Tibial artery (tissue), 4 donors: ENCODE data around the gene ZNF256.
"Not testable (repeated sequence)": the region's sequence is repeated elsewhere in the genome, so short reads cannot be mapped to it uniquely, and the experiment has no call there.

ENCODE experiments used
- DNase-seq, 2 donors: peaks; one replicate each; pipeline ENCODE4 v3.0.0-alpha.2; 2019
- H3K27ac ChIP-seq, 2 donors: fragments of 200-600 bp; sonication (generic) in 1 of 2; 1 replicate in 1 of 2; 2 replicates in 1 of 2; pipeline ENCODE4 v1.5.1; 2018 to 2019; ENCODE audit warnings: mild to moderate bottlenecking in 1 of 2
- H3K27me3 ChIP-seq, 2 donors: fragments of 200-600 bp; sonication (generic) in 1 of 2; one replicate each; pipeline versions ENCODE4 v1.5.1 to v1.6.0; 2016 to 2019
- H3K36me3 ChIP-seq, 3 donors: fragments of 200-600 bp; sonication (generic) in 2 of 3; one replicate each; pipeline ENCODE4 v1.5.1; 2016 to 2019; ENCODE audit warnings: mild to moderate bottlenecking in 2 of 3
- H3K4me1 ChIP-seq, 4 donors: fragments of 200-600 bp; sonication (generic) in 2 of 4; 1 replicate in 3 of 4; 2 replicates in 1 of 4; pipeline ENCODE4 v1.5.1; 2016 to 2019
- H3K4me3 ChIP-seq, 2 donors: fragments of 200-600 bp; sonication (generic) in 1 of 2; 1 replicate in 1 of 2; 2 replicates in 1 of 2; pipeline ENCODE4 v1.5.1; 2018 to 2019; ENCODE audit warnings: mild to moderate bottlenecking in 2 of 2
- H3K9me3 ChIP-seq, 3 donors: fragments of 200-600 bp; sonication (generic) in 1 of 3; one replicate each; pipeline ENCODE4 v1.5.1; 2016 to 2019
- intact Hi-C: fragments of 100-400 bp; cut with DNase I; formaldehyde crosslinking; loops from one replicate; pipeline ENCODE4 v1.15.0; 2023; ENCODE audit warnings: low total_unique reads
- TF ChIP-seq, protein P1 (sequence below), 2 experiments: fragments of 200-600 bp in 1 of 2; fragments of 450-650 bp in 1 of 2; IDR thresholded peaks; one replicate each; pipeline ENCODE4 v1.5.1; 2017 to 2019; ENCODE audit warnings: antibody characterized with exemption in 2 of 2, mild to moderate bottlenecking in 1 of 2, moderate library complexity in 1 of 2

ZNF256 gene

DNA sequence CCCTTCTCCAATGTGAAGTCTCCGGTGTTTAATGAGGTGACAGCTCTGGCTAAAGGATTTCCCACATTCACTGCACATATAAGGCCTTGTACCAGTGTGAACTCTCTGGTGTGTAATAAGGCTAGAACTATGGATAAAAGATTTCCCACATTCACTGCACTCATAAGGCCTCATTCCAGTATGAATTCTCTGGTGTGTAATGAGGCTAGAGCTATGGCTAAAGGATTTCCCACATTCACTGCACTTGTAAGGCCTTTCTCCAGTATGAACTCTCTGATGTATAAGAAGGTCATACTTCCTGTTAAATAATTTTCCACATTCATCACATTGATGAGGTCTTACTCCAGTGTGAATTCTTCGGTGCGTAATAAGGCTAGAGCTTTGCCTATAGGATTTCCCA, 5.9 kb downstream of the ZNF256 start:
- DNase-seq: no peak
- Histone ChIP-seq H3K4me3 (no peak overlapping the region), H3K36me3 (peaks cover 83 to 90% (median 86%) of the 10 kb centered on the region in 3 donors), H3K9me3 (peaks cover 5 to 96% (median 84%) of the 10 kb centered on the region in 3 donors), H3K27me3 (no peaks in the 10 kb centered on the region), H3K4me1 (peaks cover 0 to 7% (median 1%) of the 10 kb centered on the region in 4 donors), H3K27ac (no peak overlapping the region)
- intact Hi-C loops: no loop called here
- TF ChIP-seq, protein P1, sequence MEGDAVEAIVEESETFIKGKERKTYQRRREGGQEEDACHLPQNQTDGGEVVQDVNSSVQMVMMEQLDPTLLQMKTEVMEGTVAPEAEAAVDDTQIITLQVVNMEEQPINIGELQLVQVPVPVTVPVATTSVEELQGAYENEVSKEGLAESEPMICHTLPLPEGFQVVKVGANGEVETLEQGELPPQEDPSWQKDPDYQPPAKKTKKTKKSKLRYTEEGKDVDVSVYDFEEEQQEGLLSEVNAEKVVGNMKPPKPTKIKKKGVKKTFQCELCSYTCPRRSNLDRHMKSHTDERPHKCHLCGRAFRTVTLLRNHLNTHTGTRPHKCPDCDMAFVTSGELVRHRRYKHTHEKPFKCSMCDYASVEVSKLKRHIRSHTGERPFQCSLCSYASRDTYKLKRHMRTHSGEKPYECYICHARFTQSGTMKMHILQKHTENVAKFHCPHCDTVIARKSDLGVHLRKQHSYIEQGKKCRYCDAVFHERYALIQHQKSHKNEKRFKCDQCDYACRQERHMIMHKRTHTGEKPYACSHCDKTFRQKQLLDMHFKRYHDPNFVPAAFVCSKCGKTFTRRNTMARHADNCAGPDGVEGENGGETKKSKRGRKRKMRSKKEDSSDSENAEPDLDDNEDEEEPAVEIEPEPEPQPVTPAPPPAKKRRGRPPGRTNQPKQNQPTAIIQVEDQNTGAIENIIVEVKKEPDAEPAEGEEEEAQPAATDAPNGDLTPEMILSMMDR (IDR thresholded peaks at IDR 0.05): no peak

DNA sequence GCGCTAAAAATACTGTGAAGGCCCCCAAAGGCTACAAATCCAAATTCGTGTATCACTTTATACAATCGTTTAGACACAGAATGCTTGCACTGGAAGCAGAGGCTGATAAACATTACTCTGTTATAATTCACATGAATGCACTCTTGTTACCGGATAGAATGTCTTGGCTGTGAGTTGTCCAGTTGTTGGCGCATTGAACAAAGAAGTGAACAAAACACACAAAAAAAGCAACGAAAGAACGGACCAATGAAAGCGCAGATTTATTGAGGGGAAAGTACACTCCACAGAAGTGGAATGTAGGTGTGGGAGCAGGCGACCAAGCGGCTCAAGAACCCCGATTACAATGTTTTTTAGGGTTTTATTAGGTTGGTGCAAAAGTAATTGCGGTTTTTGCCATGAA, 11.8 kb downstream of the ZNF256 start:
- intact Hi-C loops: no loop called here
- Histone ChIP-seq H3K4me3 (no peak overlapping the region), H3K9me3 (peaks cover 3 to 92% (median 77%) of the 10 kb centered on the region in 3 donors), H3K27ac (no peak overlapping the region), H3K36me3 (peaks cover 42 to 75% (median 54%) of the 10 kb centered on the region in 3 donors), H3K27me3 (no peaks in the 10 kb centered on the region), H3K4me1 (no peaks in the 10 kb centered on the region)
- DNase-seq: no peak
- TF ChIP-seq, protein P1 (IDR thresholded peaks at IDR 0.05): no peak

DNA sequence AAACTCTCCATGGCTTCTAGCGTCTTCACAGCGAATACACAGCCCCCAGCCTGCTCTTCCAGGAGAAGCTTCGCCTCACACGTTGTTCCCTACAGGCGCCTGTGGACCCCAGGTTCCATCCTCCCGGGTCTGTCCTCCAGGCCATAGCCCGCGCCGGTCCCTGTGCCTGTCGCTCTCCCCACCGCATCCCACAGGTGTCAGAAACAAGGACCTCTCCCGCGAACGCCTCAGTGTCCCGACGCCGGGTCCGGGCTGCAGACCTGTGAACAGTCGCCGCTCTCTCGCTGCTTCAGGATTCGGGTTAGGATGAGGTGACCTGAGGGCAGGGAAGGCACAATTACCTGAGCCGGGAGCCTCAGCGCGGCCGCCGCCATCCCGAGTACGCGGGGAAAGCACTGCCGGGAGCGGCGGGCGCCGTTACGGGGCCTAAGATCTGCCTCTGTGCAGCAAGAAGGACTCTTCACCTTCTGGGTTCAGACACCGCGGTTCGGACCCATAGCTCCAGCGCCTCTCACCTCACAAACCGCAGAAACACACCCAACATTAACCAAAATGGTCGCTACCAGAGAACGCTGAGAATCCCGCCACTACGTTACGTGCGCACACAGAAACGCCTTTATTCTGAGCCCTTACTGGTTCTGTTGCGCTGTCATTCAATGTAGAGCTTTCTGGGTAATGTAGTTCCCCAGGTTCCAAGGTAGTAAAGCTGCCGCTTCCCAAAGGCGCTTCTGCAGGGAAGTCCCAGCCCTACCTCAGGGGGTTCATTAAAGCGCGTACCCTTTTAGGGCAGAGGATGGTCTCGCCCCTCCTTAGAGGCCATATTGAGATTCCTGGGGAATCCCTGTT, 12.5 kb downstream of the ZNF256 start, which contains the start of gene ZNF418:
Gene ZNF418, minus strand, starts transcription at position 583 of the 846 bp plus-strand sequence. CDS start 1,580 bp downstream, outside the sequence.
- Histone ChIP-seq H3K4me1 (no peaks in the 10 kb centered on the region), H3K4me3 (peak within 1 kb of the TSS; percentile 56 to 61), H3K27me3 (no peaks in the 10 kb centered on the region), H3K9me3 (peaks cover 3 to 94% (median 82%) of the 10 kb centered on the region in 3 donors), H3K36me3 (peaks cover 36 to 77% (median 55%) of the 10 kb centered on the region in 3 donors), H3K27ac (peak within 1 kb of the TSS; percentile 50 to 57)
- intact Hi-C loops: no loop called here
- TF ChIP-seq, protein P1 (IDR thresholded peaks at IDR 0.05): no peak
- DNase-seq: peak in 1 of 2 donors; percentile 29

DNA sequence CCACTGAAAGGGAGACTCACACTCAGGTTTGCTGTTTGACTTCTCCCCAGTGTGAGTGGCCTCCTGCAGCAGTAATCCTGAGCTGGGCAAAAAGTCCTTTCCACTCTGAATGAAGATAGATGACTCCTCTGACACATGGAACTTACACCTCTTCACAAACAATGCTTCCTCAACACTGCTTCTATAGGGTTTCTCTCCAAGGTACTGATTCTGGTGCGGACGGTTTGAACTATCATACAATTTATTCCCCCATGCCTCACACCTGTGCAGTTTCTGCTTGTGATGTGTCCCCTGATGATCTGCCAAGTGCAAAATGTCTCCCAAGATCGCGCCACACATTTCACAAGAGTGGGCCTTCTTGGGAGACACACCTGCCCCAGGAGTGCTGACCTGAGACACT, 19.9 kb downstream of the ZNF256 start:
- TF ChIP-seq, protein P1 (IDR thresholded peaks at IDR 0.05): no peak
- no peak overlapping the region for H3K27ac ChIP-seq
- H3K4me3 ChIP-seq: no peak overlapping the region
- peaks cover 0 to 90% (median 81%) of the 10 kb centered on the region in 3 donors for H3K9me3 ChIP-seq
- no peaks in the 10 kb centered on the region for H3K27me3 ChIP-seq
- H3K4me1 ChIP-seq: no peaks in the 10 kb centered on the region
- DNase-seq: no peak
- H3K36me3 ChIP-seq: peaks cover 58 to 79% (median 63%) of the 10 kb centered on the region in 3 donors
- intact Hi-C loops: no loop called here

DNA sequence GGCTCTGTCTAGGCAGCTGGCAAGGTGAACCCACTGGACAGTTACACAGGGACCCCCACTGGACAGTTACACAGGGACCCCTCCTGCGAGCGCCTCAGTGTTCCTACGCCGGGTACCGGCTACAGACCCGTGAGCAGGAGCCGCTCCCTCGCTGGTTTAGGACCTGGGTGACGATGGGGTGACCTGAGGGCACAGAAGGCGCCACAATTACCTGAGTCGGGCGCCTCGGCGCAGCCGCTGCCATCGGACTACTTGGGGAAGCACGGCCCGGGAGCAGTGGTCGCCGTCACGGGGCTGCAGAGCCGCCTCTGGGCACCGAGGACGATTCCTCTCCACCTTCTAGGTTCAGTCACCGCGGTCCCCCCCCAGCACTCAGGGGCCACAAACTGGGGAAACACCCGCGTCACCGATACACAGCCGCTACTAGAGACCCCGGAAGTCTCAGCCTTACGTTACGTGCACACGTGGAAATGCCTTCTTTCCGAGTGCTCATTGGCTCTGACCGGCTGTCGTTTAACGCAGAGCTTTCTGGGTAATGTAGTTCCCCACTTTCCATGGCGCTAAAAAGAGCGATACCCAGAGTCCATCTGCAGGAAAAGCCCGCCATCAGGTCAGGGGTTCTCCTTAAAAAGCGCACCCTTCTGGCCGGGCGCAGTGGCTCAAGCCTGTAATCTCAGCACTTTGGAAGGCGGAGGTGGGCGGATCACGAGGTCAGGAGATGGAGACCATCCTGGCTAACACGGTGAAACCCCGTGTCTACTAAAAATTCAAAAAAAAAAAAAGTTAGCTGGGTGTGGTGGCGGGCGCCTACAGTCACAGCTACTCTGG, 31.1 kb downstream of the ZNF256 start, which contains the start of gene ZNF417:
Gene ZNF417, minus strand, starts transcription at position 425 of the 828 bp plus-strand sequence. Its CDS starts 181 bp downstream, at position 244.
- intact Hi-C loops, H3K27me3 ChIP-seq: not testable (repeated sequence)
- peaks cover 32 to 41% (median 40%) of the 10 kb centered on the region in 3 donors for H3K36me3 ChIP-seq
- H3K27ac ChIP-seq: peak within 1 kb of the TSS; percentile 78 to 80
- peaks cover 0 to 14% (median 10%) of the 10 kb centered on the region in 4 donors for H3K4me1 ChIP-seq
- peak within 1 kb of the TSS; percentile 80 to 88 for H3K4me3 ChIP-seq
- H3K9me3 ChIP-seq: peaks cover 0 to 32% (median 20%) of the 10 kb centered on the region in 3 donors
- peak; percentile 83 to 90 for DNase-seq
